Measurements from ENCODE around the gene HS1BP3.

- TF ChIP-seq, protein P1, sequence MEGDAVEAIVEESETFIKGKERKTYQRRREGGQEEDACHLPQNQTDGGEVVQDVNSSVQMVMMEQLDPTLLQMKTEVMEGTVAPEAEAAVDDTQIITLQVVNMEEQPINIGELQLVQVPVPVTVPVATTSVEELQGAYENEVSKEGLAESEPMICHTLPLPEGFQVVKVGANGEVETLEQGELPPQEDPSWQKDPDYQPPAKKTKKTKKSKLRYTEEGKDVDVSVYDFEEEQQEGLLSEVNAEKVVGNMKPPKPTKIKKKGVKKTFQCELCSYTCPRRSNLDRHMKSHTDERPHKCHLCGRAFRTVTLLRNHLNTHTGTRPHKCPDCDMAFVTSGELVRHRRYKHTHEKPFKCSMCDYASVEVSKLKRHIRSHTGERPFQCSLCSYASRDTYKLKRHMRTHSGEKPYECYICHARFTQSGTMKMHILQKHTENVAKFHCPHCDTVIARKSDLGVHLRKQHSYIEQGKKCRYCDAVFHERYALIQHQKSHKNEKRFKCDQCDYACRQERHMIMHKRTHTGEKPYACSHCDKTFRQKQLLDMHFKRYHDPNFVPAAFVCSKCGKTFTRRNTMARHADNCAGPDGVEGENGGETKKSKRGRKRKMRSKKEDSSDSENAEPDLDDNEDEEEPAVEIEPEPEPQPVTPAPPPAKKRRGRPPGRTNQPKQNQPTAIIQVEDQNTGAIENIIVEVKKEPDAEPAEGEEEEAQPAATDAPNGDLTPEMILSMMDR (IDR thresholded peaks at IDR 0.05; ENCODE audit: low read depth, low read length, poor library complexity, severe bottlenecking): no peak
- TF ChIP-seq EZH2phosphoT487 (IDR thresholded peaks at IDR 0.05; ENCODE audit: borderline replicate concordance, low read length): no peak
Measured at GRCh38 chr2:20664071-20664390, 13.1 kb upstream of the HS1BP3 start.

All from DOHH2 (cell line).